PC-9 (cell line): ENCODE results near the gene RHO. TPM values are rescaled to one million over a fixed set of nuclear protein-coding genes. Genes with fewer than 3 reads are reported as not detected.

ENCODE experiments used
- BruUV-seq: library from RNA; stranded (reverse); fragments of 400-500 nt; replicated peaks from 2 replicates; lab custom pipeline; 2021; lab: Mats Ljungman, UMichigan
- CTCF ChIA-PET: fragments of 300-600 bp; sonication (Branson Sonifier 250); formaldehyde crosslinking; loops from one replicate; lab custom pipeline; 2022; ENCODE audit warnings: antibody characterized with exemption; lab: Charles Lee
- POLR2A ChIA-PET: fragments of 300-600 bp; sonication (Branson Sonifier 250); formaldehyde crosslinking; loops from one replicate; lab custom pipeline; 2022; ENCODE audit warnings: antibody characterized with exemption; ENCODE audit not compliant: unreplicated experiment; lab: Charles Lee
- DNase-seq, 2 experiments: peaks; one replicate each; pipeline versions ENCODE4 v3.0.0 to v3.0.0-alpha.2; 2015 to 2022; ENCODE audit warnings: mixed read lengths in 1 of 2
- H2AFZ ChIP-seq: fragments of 200-600 bp; sonication (generic); 2 replicates; pipeline ENCODE4 v1.8.1; 2017; ENCODE audit warnings: antibody characterized with exemption
- H3F3A ChIP-seq: fragments of 200-600 bp; sonication (generic); 2 replicates; pipeline ENCODE4 v1.8.1; 2017; ENCODE audit warnings: antibody characterized with exemption, mild to moderate bottlenecking, low read depth; ENCODE audit not compliant: insufficient read depth
- H3K27ac ChIP-seq: fragments of 200-600 bp; sonication (generic); 2 replicates; pipeline ENCODE4 v1.6.1; 2016; ENCODE audit warnings: mixed run types
- H3K27me3 ChIP-seq: fragments of 200-600 bp; sonication (generic); 2 replicates; pipeline ENCODE4 v1.6.1; 2016; ENCODE audit warnings: low read depth, mixed run types; ENCODE audit not compliant: insufficient read depth
- H3K36me3 ChIP-seq: fragments of 200-600 bp; sonication (generic); 2 replicates; pipeline ENCODE4 v1.6.1; 2016; ENCODE audit warnings: low read depth, mixed run types
- H3K4me1 ChIP-seq: fragments of 200-600 bp; sonication (generic); replicated peaks from 2 replicates; pipeline ENCODE4 v1.6.1; 2016; ENCODE audit warnings: mixed run types; ENCODE audit not compliant: insufficient read depth
- H3K4me2 ChIP-seq: fragments of 200-600 bp; sonication (generic); 2 replicates; pipeline ENCODE4 v1.6.1; 2017; ENCODE audit warnings: mixed run types
- H3K4me3 ChIP-seq: fragments of 200-600 bp; sonication (generic); 2 replicates; pipeline ENCODE4 v1.6.1; 2016; ENCODE audit warnings: mixed run types
- H3K79me2 ChIP-seq: fragments of 200-600 bp; sonication (generic); 2 replicates; pipeline ENCODE4 v1.6.1; 2017; ENCODE audit warnings: low read depth, mixed run types
- H3K9me2 ChIP-seq: fragments of 200-600 bp; sonication (generic); 2 replicates; pipeline ENCODE4 v1.8.1; 2017; ENCODE audit warnings: mild to moderate bottlenecking; ENCODE audit not compliant: insufficient read depth
- H3K9me3 ChIP-seq: fragments of 200-600 bp; sonication (generic); 2 replicates; pipeline ENCODE4 v1.8.1; 2016; ENCODE audit warnings: low read depth; ENCODE audit not compliant: insufficient read depth
- H4K20me1 ChIP-seq: fragments of 200-600 bp; sonication (generic); 2 replicates; pipeline ENCODE4 v1.8.1; 2017; ENCODE audit not compliant: insufficient read depth
- EZH2 ChIP-seq: fragments of 200-600 bp; sonication (generic); IDR thresholded peaks from 2 replicates; pipeline ENCODE4 v1.8.0; 2017; ENCODE audit warnings: antibody characterized with exemption, low read depth
- intact Hi-C: fragments of 100-400 bp; cut with micrococcal nuclease; formaldehyde crosslinking; loops from one replicate; pipeline ENCODE4 v1.10.0; 2022; ENCODE audit not compliant: unreplicated experiment
- total RNA-seq: library from RNA; stranded (reverse); gene quantifications from 2 replicates; pipeline ENCODE4 v1.2.3, GENCODE V29; 2021
- TF ChIP-seq, protein P1 (sequence below): fragments of 200-600 bp; sonication (generic); conservative IDR thresholded peaks from 2 replicates; pipeline ENCODE4 v1.6.1; 2017; ENCODE audit warnings: mixed run types, antibody characterized with exemption, mild to moderate bottlenecking, moderate library complexity

The RHO gene
- total RNA-seq, 1 experiment from 2014 or later, result not detected

DNA sequence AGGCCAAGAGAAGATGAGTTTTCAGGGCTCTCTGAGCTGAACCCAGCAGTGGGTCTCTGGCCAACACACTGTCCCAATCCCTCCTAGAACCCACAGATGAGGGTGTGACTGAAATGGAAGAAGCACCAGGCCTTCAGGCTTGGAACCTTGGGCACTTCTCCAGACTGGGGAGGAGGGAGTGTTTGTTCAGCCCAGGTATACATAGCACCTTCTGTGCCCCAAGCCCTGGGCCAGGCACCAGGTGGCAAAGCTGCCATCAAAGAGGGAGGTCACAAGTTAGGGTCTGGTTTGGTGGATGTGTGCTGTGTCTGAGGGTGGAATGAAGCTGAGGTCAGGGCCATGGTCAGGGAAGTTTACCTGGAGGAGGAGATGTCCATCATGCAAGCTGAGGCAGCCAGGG lies 15.8 kb upstream of the RHO start:
- ChIA-PET CTCF (no interaction called here), POLR2A (no interaction called here)
- no peaks in the 10 kb centered on the region for H3K9me3 ChIP-seq
- intact Hi-C loops, result no loop called here
- H3K79me2 ChIP-seq, result no peaks in the 10 kb centered on the region
- no peak for DNase-seq
- no peak overlapping the region for H3K4me2 ChIP-seq
- no peaks in the 10 kb centered on the region for H3K36me3 ChIP-seq
- H3K4me3 ChIP-seq, result no peak overlapping the region
- no peaks in the 10 kb centered on the region for H3K27me3 ChIP-seq
- no peak overlapping the region for H3K27ac ChIP-seq
- H2AFZ ChIP-seq, result no peak overlapping the region
- no peaks in the 10 kb centered on the region for H3K9me2 ChIP-seq
- no peaks in the 10 kb centered on the region for H4K20me1 ChIP-seq
- no peaks in the 10 kb centered on the region for H3K4me1 ChIP-seq
- no peaks in the 10 kb centered on the region for H3F3A ChIP-seq
- TF ChIP-seq, protein P1, sequence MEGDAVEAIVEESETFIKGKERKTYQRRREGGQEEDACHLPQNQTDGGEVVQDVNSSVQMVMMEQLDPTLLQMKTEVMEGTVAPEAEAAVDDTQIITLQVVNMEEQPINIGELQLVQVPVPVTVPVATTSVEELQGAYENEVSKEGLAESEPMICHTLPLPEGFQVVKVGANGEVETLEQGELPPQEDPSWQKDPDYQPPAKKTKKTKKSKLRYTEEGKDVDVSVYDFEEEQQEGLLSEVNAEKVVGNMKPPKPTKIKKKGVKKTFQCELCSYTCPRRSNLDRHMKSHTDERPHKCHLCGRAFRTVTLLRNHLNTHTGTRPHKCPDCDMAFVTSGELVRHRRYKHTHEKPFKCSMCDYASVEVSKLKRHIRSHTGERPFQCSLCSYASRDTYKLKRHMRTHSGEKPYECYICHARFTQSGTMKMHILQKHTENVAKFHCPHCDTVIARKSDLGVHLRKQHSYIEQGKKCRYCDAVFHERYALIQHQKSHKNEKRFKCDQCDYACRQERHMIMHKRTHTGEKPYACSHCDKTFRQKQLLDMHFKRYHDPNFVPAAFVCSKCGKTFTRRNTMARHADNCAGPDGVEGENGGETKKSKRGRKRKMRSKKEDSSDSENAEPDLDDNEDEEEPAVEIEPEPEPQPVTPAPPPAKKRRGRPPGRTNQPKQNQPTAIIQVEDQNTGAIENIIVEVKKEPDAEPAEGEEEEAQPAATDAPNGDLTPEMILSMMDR, result no peak
- no peak for TF ChIP-seq EZH2
- BruUV-seq, result no TSS peak

DNA sequence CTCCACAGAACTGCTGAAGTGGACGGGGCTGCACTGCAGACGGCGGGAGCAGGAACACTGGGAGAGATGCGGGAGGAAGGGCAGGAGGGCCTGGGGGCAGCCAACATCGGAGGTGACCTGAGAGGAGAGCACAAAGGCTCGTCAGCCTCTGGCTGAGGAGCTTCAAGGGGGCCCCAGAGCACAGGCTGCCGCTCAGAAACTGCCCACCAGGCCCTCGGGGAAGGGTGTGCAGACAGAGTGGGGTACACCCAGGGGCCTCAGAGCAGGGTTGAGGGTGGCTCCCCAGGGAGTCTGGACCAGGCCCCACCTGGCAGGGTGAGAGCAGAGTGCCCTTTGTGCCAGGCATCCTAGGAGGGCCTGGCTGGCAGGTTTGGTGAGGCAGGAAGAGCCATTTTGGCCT lies 14.7 kb upstream of the RHO start:
- no peaks in the 10 kb centered on the region for H3K4me1 ChIP-seq
- CTCF ChIA-PET, result no interaction called here
- H3K9me3 ChIP-seq, result no peaks in the 10 kb centered on the region
- H3K9me2 ChIP-seq, result no peaks in the 10 kb centered on the region
- H3K36me3 ChIP-seq, result no peaks in the 10 kb centered on the region
- H4K20me1 ChIP-seq, result no peaks in the 10 kb centered on the region
- H3K4me2 ChIP-seq, result no peak overlapping the region
- no peaks in the 10 kb centered on the region for H3F3A ChIP-seq
- intact Hi-C loops, result no loop called here
- POLR2A ChIA-PET, result no interaction called here
- no peak for TF ChIP-seq EZH2
- TF ChIP-seq, protein P1, result no peak
- no peak overlapping the region for H3K4me3 ChIP-seq
- H3K79me2 ChIP-seq, result no peaks in the 10 kb centered on the region
- H3K27ac ChIP-seq, result no peak overlapping the region
- no TSS peak for BruUV-seq
- no peak for DNase-seq
- H3K27me3 ChIP-seq, result no peaks in the 10 kb centered on the region
- H2AFZ ChIP-seq, result no peak overlapping the region

DNA sequence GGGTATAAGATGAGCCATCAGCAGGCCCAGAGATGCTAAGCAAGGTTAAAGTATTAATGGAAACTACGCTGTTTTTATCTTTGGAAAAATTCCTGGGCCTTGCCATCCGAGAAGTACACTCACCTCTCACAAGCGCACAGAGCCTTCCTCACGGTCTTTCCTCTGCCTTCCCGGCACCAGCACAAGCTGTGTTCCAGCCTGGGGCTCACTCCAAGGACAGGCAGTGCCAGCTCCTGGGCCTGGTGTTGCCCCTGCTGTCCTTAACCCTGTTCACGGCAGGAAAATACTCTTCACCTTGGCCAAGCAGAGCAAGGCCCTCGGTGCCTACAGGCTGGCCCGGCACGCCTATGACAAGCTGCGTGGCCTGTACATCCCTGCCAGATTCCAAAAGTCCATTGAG lies 14.3 kb upstream of the RHO start:
- no peaks in the 10 kb centered on the region for H3K9me2 ChIP-seq
- no peaks in the 10 kb centered on the region for H3K79me2 ChIP-seq
- H3K27ac ChIP-seq, result no peak overlapping the region
- POLR2A ChIA-PET, result no interaction called here
- H3K9me3 ChIP-seq, result no peaks in the 10 kb centered on the region
- intact Hi-C loops, result no loop called here
- no peaks in the 10 kb centered on the region for H3K36me3 ChIP-seq
- no peaks in the 10 kb centered on the region for H3K4me1 ChIP-seq
- BruUV-seq, result no TSS peak
- H2AFZ ChIP-seq, result no peak overlapping the region
- CTCF ChIA-PET, result no interaction called here
- TF ChIP-seq, protein P1, result no peak
- TF ChIP-seq EZH2, result no peak
- H3K4me2 ChIP-seq, result no peak overlapping the region
- H4K20me1 ChIP-seq, result no peaks in the 10 kb centered on the region
- no peak for DNase-seq
- H3K27me3 ChIP-seq, result no peaks in the 10 kb centered on the region
- no peaks in the 10 kb centered on the region for H3F3A ChIP-seq
- H3K4me3 ChIP-seq, result no peak overlapping the region
